HepG2 (cell line): ENCODE results near the gene ATP6V0D1. TPM values are rescaled to one million over a fixed set of nuclear protein-coding genes. Genes with fewer than 3 reads are reported as not detected.

Experiments used
- AGO1 ChIP-seq: fragments of 200-400 bp; formaldehyde crosslinking; IDR thresholded peaks from 2 replicates; pipeline ENCODE4 v1.6.1; 2017; ENCODE audit warnings: mild to moderate bottlenecking, low read depth, low read length, moderate library complexity; ENCODE audit not compliant: poor library complexity, severe bottlenecking
- BATF2 ChIP-seq: sonication (generic); formaldehyde crosslinking; IDR thresholded peaks from 2 replicates; pipeline ENCODE4 v1.8.0; 2022; ENCODE audit warnings: mild to moderate bottlenecking, missing genetic modification reagents, moderate library complexity
- E2F2 ChIP-seq: sonication (generic); formaldehyde crosslinking; IDR thresholded peaks from 2 replicates; pipeline ENCODE4 v1.4.0; 2020; ENCODE audit warnings: missing genetic modification reagents, borderline replicate concordance
- HNRNPL ChIP-seq: fragments of 200-400 bp; formaldehyde crosslinking; IDR thresholded peaks from 2 replicates; pipeline ENCODE4 v1.6.1; 2017; ENCODE audit warnings: mild to moderate bottlenecking, low read depth, low read length
- MAZ ChIP-seq, 2 experiments: sonication (generic) in 1 of 2; formaldehyde crosslinking in 1 of 2; IDR thresholded peaks; 2 replicates each; pipeline versions ENCODE4 v1.5.0 to v1.6.1; 2012 to 2020; ENCODE audit warnings: low read depth in 2 of 2, mild to moderate bottlenecking in 2 of 2, borderline replicate concordance in 1 of 2, improper control_type of control experiment in 1 of 2, low read length in 1 of 2, missing genetic modification reagents in 1 of 2, moderate library complexity in 1 of 2
- MBD4 ChIP-seq: IDR thresholded peaks from 2 replicates; pipeline ENCODE4 v1.6.1; 2012; ENCODE audit warnings: low read length, inconsistent platforms, borderline replicate concordance
- NFIC ChIP-seq: IDR thresholded peaks from 2 replicates; pipeline ENCODE4 v1.6.1; 2012; ENCODE audit warnings: mild to moderate bottlenecking, low read length, inconsistent platforms
- NR2F2 ChIP-seq: IDR thresholded peaks from 2 replicates; pipeline ENCODE4 v1.6.1; 2012; ENCODE audit warnings: low read depth, inconsistent platforms, borderline replicate concordance
- SP2 ChIP-seq: sonication (generic); formaldehyde crosslinking; IDR thresholded peaks from 2 replicates; pipeline ENCODE4 v1.5.1; 2020; ENCODE audit warnings: mild to moderate bottlenecking, missing genetic modification reagents
- SRSF9 ChIP-seq: fragments of 200-400 bp; formaldehyde crosslinking; IDR thresholded peaks from 2 replicates; pipeline ENCODE4 v1.6.1; 2018; ENCODE audit warnings: borderline replicate concordance, mild to moderate bottlenecking, low read depth, low read length; ENCODE audit not compliant: insufficient read depth, poor library complexity, severe bottlenecking
- TAF1 ChIP-seq: sonication (generic); formaldehyde crosslinking; IDR thresholded peaks from 2 replicates; pipeline ENCODE4 v1.4.0; 2020; ENCODE audit warnings: missing genetic modification reagents
- ZBTB14 ChIP-seq: sonication (generic); formaldehyde crosslinking; IDR thresholded peaks from 2 replicates; pipeline ENCODE4 v1.4.0; 2020; ENCODE audit warnings: missing genetic modification reagents
- ZBTB25 ChIP-seq: IDR thresholded peaks from 2 replicates; pipeline ENCODE4 v1.6.1; 2018; ENCODE audit warnings: missing genetic modification reagents
- ZNF282 ChIP-seq: fragments of 450-650 bp; IDR thresholded peaks from 2 replicates; pipeline ENCODE4 v1.6.1; 2018; ENCODE audit not compliant: partially characterized antibody
- ZNF605 ChIP-seq: sonication (generic); formaldehyde crosslinking; IDR thresholded peaks from 2 replicates; pipeline ENCODE4 v1.8.0; 2022; ENCODE audit warnings: mild to moderate bottlenecking, missing genetic modification reagents
- ZNF747 ChIP-seq: sonication (generic); formaldehyde crosslinking; IDR thresholded peaks from 2 replicates; pipeline ENCODE4 v1.8.1; 2023; ENCODE audit warnings: missing genetic modification reagents, mild to moderate bottlenecking, borderline replicate concordance
- polyA plus RNA-seq, 8 experiments: library from polyadenylated mRNA; depleted of rRNA in 3 of 8; stranded (reverse) in 7 of 8; unstranded in 1 of 8; fragments of >200 nt; fragmentation: Illumina TruSeq in 4 of 8; extraction: Trizol in 4 of 8; gene quantifications; 2 replicates each; pipeline versions ENCODE4 v1.2.1 to v1.2.3, GENCODE V29; 2011 to 2016; ENCODE audit warnings: low read depth in 4 of 8, missing spikeins in 1 of 8, mixed read lengths in 1 of 8; ENCODE audit not compliant: insufficient read depth in 1 of 8
- total RNA-seq, 5 experiments: library from RNA; depleted of rRNA; stranded (reverse); fragments of >200 nt; fragmentation: Illumina TruSeq; extraction: Trizol; gene quantifications; 2 replicates each; pipeline ENCODE4 v1.2.3, GENCODE V29; 2016; ENCODE audit warnings: low read depth in 1 of 5
- TF ChIP-seq, protein P1 (sequence below): sonication (generic); formaldehyde crosslinking; IDR thresholded peaks from 2 replicates; pipeline ENCODE4 v1.4.0; 2020; ENCODE audit warnings: missing genetic modification reagents
- TF ChIP-seq, protein P2 (sequence below): sonication (generic); formaldehyde crosslinking; IDR thresholded peaks from 2 replicates; pipeline ENCODE4 v1.4.0; 2020; ENCODE audit warnings: missing genetic modification reagents, borderline replicate concordance

ATP6V0D1 gene
- total and polyA plus RNA-seq, 2 of the 13 experiments (the other 11 are each of a cell fraction or from before 2014, with no cell fraction given): 51.1 to 61.3 TPM

DNA sequence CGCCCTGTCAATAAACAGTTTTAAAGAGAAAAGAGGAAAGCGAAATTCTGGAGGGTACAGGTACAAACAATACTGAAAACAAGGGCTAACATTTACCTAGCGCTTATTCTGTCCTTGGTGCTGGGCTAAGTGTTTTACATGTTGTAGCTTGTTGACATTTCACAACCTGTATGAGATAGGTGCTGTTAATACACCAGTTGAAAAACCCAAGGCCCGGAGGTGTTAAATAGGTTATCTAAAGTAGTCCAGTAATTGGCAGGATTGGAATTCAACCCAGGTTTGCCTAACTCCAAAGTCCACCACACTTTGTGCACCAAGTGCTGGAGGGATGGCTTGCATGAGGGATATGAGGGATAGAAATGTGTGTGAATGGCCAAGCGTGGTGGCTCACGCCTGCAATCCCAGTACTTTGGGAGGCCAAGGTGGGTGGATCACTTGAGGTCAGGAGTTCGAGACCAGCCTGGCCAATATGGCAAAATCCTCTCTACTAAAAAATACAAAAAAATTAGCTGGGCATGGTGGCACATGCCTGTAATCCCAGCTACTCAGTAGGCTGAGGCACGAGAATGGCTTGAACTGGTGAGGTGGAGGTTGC, 2.9 kb downstream of the ATP6V0D1 start (continued):
- TF ChIP-seq ZBTB14 (CRISPR knock-in tag) (no peak), NFIC (no peak), E2F2 (CRISPR knock-in tag) (no peak), HNRNPL (no peak), MAZ (IDR thresholded peaks at IDR 0.05; ENCODE audit: borderline replicate concordance, low read depth, low read length) (no peak), MAZ (CRISPR knock-in tag; IDR thresholded peaks at IDR 0.05; ENCODE audit: low read depth) (0 out of 2 replicates have a peak, but pooled peaks have one; percentile 18), TAF1 (no peak), ZNF747 (CRISPR knock-in tag) (no peak), ZBTB25 (CRISPR knock-in tag) (no peak), MBD4 (no peak), SRSF9 (no peak), ZNF605 (CRISPR knock-in tag) (no peak), SP2 (CRISPR knock-in tag) (no peak), BATF2 (no peak), ZNF282 (no peak), NR2F2 (peak; percentile 56; the same call in 1 of the 2 replicates), AGO1 (no peak)
- TF ChIP-seq, protein P1, sequence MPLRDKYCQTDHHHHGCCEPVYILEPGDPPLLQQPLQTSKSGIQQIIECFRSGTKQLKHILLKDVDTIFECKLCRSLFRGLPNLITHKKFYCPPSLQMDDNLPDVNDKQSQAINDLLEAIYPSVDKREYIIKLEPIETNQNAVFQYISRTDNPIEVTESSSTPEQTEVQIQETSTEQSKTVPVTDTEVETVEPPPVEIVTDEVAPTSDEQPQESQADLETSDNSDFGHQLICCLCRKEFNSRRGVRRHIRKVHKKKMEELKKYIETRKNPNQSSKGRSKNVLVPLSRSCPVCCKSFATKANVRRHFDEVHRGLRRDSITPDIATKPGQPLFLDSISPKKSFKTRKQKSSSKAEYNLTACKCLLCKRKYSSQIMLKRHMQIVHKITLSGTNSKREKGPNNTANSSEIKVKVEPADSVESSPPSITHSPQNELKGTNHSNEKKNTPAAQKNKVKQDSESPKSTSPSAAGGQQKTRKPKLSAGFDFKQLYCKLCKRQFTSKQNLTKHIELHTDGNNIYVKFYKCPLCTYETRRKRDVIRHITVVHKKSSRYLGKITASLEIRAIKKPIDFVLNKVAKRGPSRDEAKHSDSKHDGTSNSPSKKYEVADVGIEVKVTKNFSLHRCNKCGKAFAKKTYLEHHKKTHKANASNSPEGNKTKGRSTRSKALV (CRISPR knock-in tag): no peak
- TF ChIP-seq, protein P2, sequence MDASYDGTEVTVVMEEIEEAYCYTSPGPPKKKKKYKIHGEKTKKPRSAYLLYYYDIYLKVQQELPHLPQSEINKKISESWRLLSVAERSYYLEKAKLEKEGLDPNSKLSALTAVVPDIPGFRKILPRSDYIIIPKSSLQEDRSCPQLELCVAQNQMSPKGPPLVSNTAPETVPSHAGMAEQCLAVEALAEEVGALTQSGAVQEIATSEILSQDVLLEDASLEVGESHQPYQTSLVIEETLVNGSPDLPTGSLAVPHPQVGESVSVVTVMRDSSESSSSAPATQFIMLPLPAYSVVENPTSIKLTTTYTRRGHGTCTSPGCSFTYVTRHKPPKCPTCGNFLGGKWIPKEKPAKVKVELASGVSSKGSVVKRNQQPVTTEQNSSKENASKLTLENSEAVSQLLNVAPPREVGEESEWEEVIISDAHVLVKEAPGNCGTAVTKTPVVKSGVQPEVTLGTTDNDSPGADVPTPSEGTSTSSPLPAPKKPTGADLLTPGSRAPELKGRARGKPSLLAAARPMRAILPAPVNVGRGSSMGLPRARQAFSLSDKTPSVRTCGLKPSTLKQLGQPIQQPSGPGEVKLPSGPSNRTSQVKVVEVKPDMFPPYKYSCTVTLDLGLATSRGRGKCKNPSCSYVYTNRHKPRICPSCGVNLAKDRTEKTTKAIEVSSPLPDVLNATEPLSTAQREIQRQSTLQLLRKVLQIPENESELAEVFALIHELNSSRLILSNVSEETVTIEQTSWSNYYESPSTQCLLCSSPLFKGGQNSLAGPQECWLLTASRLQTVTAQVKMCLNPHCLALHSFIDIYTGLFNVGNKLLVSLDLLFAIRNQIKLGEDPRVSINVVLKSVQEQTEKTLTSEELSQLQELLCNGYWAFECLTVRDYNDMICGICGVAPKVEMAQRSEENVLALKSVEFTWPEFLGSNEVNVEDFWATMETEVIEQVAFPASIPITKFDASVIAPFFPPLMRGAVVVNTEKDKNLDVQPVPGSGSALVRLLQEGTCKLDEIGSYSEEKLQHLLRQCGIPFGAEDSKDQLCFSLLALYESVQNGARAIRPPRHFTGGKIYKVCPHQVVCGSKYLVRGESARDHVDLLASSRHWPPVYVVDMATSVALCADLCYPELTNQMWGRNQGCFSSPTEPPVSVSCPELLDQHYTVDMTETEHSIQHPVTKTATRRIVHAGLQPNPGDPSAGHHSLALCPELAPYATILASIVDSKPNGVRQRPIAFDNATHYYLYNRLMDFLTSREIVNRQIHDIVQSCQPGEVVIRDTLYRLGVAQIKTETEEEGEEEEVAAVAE (CRISPR knock-in tag): no peak
